Activated CD4-positive, alpha-beta T cell treated with anti-CD3 and anti-CD28 coated beads for 36 hours (primary cell): ENCODE results near the gene CALB2. TPM values are rescaled to one million over a fixed set of nuclear protein-coding genes. Genes with fewer than 3 reads are reported as not detected.

Experiments used
- ATAC-seq: fragments of 200-7000 bp; cut with Tn5 transposase; one replicate; pipeline ENCODE4 v1.10.0; 2021; ENCODE audit warnings: mild to moderate bottlenecking, moderate library complexity
- CTCF ChIA-PET: fragments of 350-600 bp; sonication (Branson Sonifier 250); formaldehyde crosslinking; loops from one replicate; lab custom pipeline; 2021; ENCODE audit warnings: antibody characterized with exemption; lab: Charles Lee
- POLR2A ChIA-PET: fragments of 350-600 bp; sonication (Branson Sonifier 250); formaldehyde crosslinking; loops from one replicate; lab custom pipeline; 2021; ENCODE audit warnings: antibody characterized with exemption, inconsistent platforms; lab: Charles Lee
- DNase-seq: peaks from one replicate; pipeline ENCODE4 v3.0.0-alpha.2; 2020
- H3K27ac Mint-ChIP-seq: one replicate; pipeline ENCODE4 v1.8.0; 2021; ENCODE audit warnings: mixed read lengths
- H3K27me3 Mint-ChIP-seq: one replicate; pipeline ENCODE4 v1.8.0; 2021; ENCODE audit warnings: mixed read lengths
- H3K36me3 Mint-ChIP-seq: one replicate; pipeline ENCODE4 v1.8.0; 2021; ENCODE audit warnings: low read depth, mixed read lengths
- H3K4me1 Mint-ChIP-seq: one replicate; pipeline ENCODE4 v1.8.0; 2021; ENCODE audit warnings: mixed read lengths
- H3K4me3 Mint-ChIP-seq: one replicate; pipeline ENCODE4 v1.8.0; 2021; ENCODE audit warnings: mild to moderate bottlenecking, moderate library complexity, mixed read lengths
- H3K9me3 Mint-ChIP-seq: one replicate; pipeline ENCODE4 v1.8.0; 2021; ENCODE audit warnings: low read depth, mixed read lengths
- intact Hi-C, 2 experiments: fragments of 100-400 bp; cut with DNase I in 1 of 2; cut with micrococcal nuclease in 1 of 2; formaldehyde crosslinking; loops; one replicate each; pipeline versions ENCODE4 v1.14.2 to v1.15.1; 2022 to 2024; cut with DNase I, micrococcal nuclease
- total RNA-seq, 2 experiments: library from RNA; stranded (reverse); gene quantifications; one replicate each; pipeline ENCODE4 v1.2.3, GENCODE V29; 2021

The CALB2 gene
- total RNA-seq, 2 experiments from 2014 or later = not detected

- Mint-ChIP-seq H3K27me3 (peaks cover 11% of the 10 kb centered on the region), H3K4me3 (no peak overlapping the region), H3K9me3 (no peaks in the 10 kb centered on the region), H3K4me1 (peaks cover 2% of the 10 kb centered on the region), H3K27ac (no peak overlapping the region), H3K36me3 (no peaks in the 10 kb centered on the region)
- CTCF ChIA-PET = no interaction called here
- DNase-seq (no peak), ATAC-seq (peak; percentile 23)
- POLR2A ChIA-PET = interaction anchor here (0.7 kb wide), 1 partner anchor 216 kb away, joined by 4 read pairs; no protein-coding TSS in a partner anchor
- intact Hi-C loops = no loop called here
These were observed 11.0 kb downstream of the CALB2 start for GRCh38 chr16:71369494-71369893.

GRCh38 chr16:71371237-71371636 is 12.7 kb downstream of the CALB2 start:
- DNase-seq (no peak), ATAC-seq (no peak)
- ChIA-PET CTCF (no interaction called here), POLR2A (no interaction called here)
- no peak overlapping the region for H3K4me3 Mint-ChIP-seq
- H3K4me1 Mint-ChIP-seq = peaks cover 2% of the 10 kb centered on the region
- H3K27me3 Mint-ChIP-seq = peaks cover 11% of the 10 kb centered on the region
- H3K9me3 Mint-ChIP-seq = no peaks in the 10 kb centered on the region
- H3K36me3 Mint-ChIP-seq = no peaks in the 10 kb centered on the region
- H3K27ac Mint-ChIP-seq = peak overlapping the region; percentile 3
- intact Hi-C loops = no loop called here

GRCh38 chr16:71373073-71373472 is 14.6 kb downstream of the CALB2 start:
- Mint-ChIP-seq H3K4me1 (peaks cover 2% of the 10 kb centered on the region), H3K27me3 (peaks cover 13% of the 10 kb centered on the region), H3K9me3 (no peaks in the 10 kb centered on the region), H3K4me3 (no peak overlapping the region), H3K36me3 (no peaks in the 10 kb centered on the region), H3K27ac (no peak overlapping the region)
- DNase-seq (no peak), ATAC-seq (no peak)
- intact Hi-C loops = no loop called here
- ChIA-PET POLR2A (no interaction called here), CTCF (interaction anchor here (0.6 to 1.4 kb wide), 2 partner anchors 14 to 238 kb away, joined by 3 to 4 read pairs; partner anchors contain the start of gene CALB2)

GRCh38 chr16:71376465-71377157 is 18.1 kb downstream of the CALB2 start:
- ATAC-seq = no peak
- intact Hi-C loops = no loop called here

GRCh38 chr16:71379711-71380110 is 21.2 kb downstream of the CALB2 start:
- H3K4me1 Mint-ChIP-seq = peaks cover 2% of the 10 kb centered on the region
- H3K36me3 Mint-ChIP-seq = no peaks in the 10 kb centered on the region
- H3K4me3 Mint-ChIP-seq = no peak overlapping the region
- DNase-seq (no peak), ATAC-seq (no peak)
- POLR2A ChIA-PET = no interaction called here
- CTCF ChIA-PET = interaction anchor here (1.2 kb wide), 1 partner anchor 33 kb away, joined by 5 read pairs; no protein-coding TSS in a partner anchor
- intact Hi-C loops = no loop called here
- no peak overlapping the region for H3K27ac Mint-ChIP-seq
- H3K9me3 Mint-ChIP-seq = no peaks in the 10 kb centered on the region
- H3K27me3 Mint-ChIP-seq = peaks cover 14% of the 10 kb centered on the region

More at GRCh38 chr16:71376465-71377157, 18.1 kb downstream of the CALB2 start:
- Mint-ChIP-seq H3K27ac (no peak overlapping the region), H3K4me1 (no peaks in the 10 kb centered on the region), H3K27me3 (peaks cover 13% of the 10 kb centered on the region), H3K4me3 (no peak overlapping the region), H3K36me3 (no peaks in the 10 kb centered on the region), H3K9me3 (no peaks in the 10 kb centered on the region)
- no peak for DNase-seq
- ChIA-PET POLR2A (no interaction called here), CTCF (no interaction called here)

- POLR2A ChIA-PET = no interaction called here
- H3K4me3 Mint-ChIP-seq = no peak overlapping the region
- no peak for ATAC-seq
- no peaks in the 10 kb centered on the region for H3K9me3 Mint-ChIP-seq
- intact Hi-C loops = no loop called here
- H3K27ac Mint-ChIP-seq = no peak overlapping the region
- no peak for DNase-seq
- H3K4me1 Mint-ChIP-seq = peaks cover 2% of the 10 kb centered on the region
- H3K27me3 Mint-ChIP-seq = peaks cover 17% of the 10 kb centered on the region
- no peaks in the 10 kb centered on the region for H3K36me3 Mint-ChIP-seq
- CTCF ChIA-PET = no interaction called here
These were observed 22.3 kb downstream of the CALB2 start for GRCh38 chr16:71380831-71381230.

GRCh38 chr16:71383054-71383773 is 24.7 kb downstream of the CALB2 start:
- H3K36me3 Mint-ChIP-seq = no peaks in the 10 kb centered on the region
- no peaks in the 10 kb centered on the region for H3K9me3 Mint-ChIP-seq
- peaks cover 18% of the 10 kb centered on the region for H3K27me3 Mint-ChIP-seq
- H3K4me1 Mint-ChIP-seq = peaks cover 2% of the 10 kb centered on the region
- intact Hi-C loops = no loop called here
- CTCF ChIA-PET = no interaction called here
- H3K4me3 Mint-ChIP-seq = no peak overlapping the region
- POLR2A ChIA-PET = no interaction called here
- ATAC-seq (peak; percentile 83), DNase-seq (peak; percentile 36)
- H3K27ac Mint-ChIP-seq = no peak overlapping the region

GRCh38 chr16:71384073-71384724 is 25.7 kb downstream of the CALB2 start:
- intact Hi-C loops = no loop called here
- Mint-ChIP-seq H3K36me3 (no peaks in the 10 kb centered on the region), H3K9me3 (no peaks in the 10 kb centered on the region), H3K4me3 (no peak overlapping the region), H3K27ac (no peak overlapping the region), H3K4me1 (peaks cover 2% of the 10 kb centered on the region), H3K27me3 (peaks cover 15% of the 10 kb centered on the region)
- no peak for DNase-seq
- ATAC-seq = no peak
- ChIA-PET CTCF (no interaction called here), POLR2A (no interaction called here)

GRCh38 chr16:71387045-71387871 is 28.7 kb downstream of the CALB2 start:
- ChIA-PET POLR2A (no interaction called here), CTCF (interaction anchor here (1.0 to 1.6 kb wide), 2 partner anchors 20 to 25 kb away, joined by 3 to 4 read pairs; no protein-coding TSS in a partner anchor)
- H3K36me3 Mint-ChIP-seq = no peaks in the 10 kb centered on the region
- intact Hi-C loops = no loop called here
- H3K27ac Mint-ChIP-seq = no peak overlapping the region
- no peak for ATAC-seq
- peaks cover 2% of the 10 kb centered on the region for H3K4me1 Mint-ChIP-seq
- peaks cover 21% of the 10 kb centered on the region for H3K27me3 Mint-ChIP-seq
- H3K9me3 Mint-ChIP-seq = no peaks in the 10 kb centered on the region
- H3K4me3 Mint-ChIP-seq = no peak overlapping the region
- DNase-seq = no peak

- no peaks in the 10 kb centered on the region for H3K9me3 Mint-ChIP-seq
- no peak overlapping the region for H3K27ac Mint-ChIP-seq
- DNase-seq (no peak), ATAC-seq (no peak)
- CTCF ChIA-PET = no interaction called here
- H3K27me3 Mint-ChIP-seq = peaks cover 18% of the 10 kb centered on the region
- H3K4me1 Mint-ChIP-seq = peaks cover under 1% of the 10 kb centered on the region
- H3K4me3 Mint-ChIP-seq = no peak overlapping the region
- intact Hi-C loops = no loop called here
- no peaks in the 10 kb centered on the region for H3K36me3 Mint-ChIP-seq
- POLR2A ChIA-PET = no interaction called here
These were observed 30.8 kb downstream of the CALB2 start for GRCh38 chr16:71389330-71389729.

- Mint-ChIP-seq H3K27me3 (peaks cover 6% of the 10 kb centered on the region), H3K9me3 (no peaks in the 10 kb centered on the region), H3K4me3 (no peak overlapping the region), H3K27ac (no peak overlapping the region), H3K4me1 (no peaks in the 10 kb centered on the region), H3K36me3 (no peaks in the 10 kb centered on the region)
- intact Hi-C loops = no loop called here
- ChIA-PET CTCF (no interaction called here), POLR2A (no interaction called here)
- DNase-seq = no peak
- no peak for ATAC-seq
These were observed 38.1 kb downstream of the CALB2 start for GRCh38 chr16:71396594-71396993.
